ENCODE results near the gene RHBDL1.
A peak's percentile ranks its signal among the peaks of the same experiment; 100 is the strongest.

Gene RHBDL1

DNA sequence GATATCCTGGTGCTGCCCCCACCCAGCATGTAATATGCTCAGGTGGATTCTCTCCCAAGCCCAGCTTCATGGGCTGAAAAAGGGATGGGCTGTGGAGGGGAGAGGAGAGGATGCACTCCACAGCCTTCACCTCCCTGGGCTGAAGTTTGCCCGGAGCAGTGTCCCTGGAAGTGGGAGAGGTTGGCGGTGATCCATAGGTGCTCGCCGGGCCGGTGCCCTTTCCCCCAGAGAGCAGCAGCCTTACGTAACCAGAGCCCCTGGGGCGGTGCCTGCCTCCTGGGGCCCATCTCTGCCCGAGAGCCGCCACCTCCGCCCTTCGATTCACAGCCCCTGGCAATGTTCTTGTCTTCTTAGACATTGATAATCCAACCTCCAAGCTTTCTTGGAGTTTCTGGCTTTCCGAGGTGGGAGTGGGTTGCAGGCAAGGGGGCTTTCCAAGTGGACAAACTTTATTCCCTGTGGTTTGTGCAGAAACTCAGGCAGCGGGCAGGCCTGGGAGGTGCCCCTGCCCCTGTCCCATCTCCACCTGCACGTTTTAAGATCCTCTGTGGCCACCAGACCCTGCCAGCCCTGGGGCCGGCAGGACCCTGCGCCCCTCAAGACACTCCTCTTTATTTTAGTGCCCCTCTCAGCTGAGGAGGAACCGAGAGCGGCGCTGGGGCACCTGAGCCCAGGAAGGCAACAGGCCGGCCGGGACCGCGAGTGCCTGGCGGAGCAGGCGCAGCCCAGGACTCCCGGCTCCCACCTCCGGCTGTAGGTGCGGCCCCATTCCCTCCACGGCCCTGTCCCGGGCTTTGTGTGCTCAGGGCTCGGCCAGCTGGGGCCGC lies 29.4 kb upstream of the RHBDL1 start:
- H3K4me3 ChIP-seq (ENCODE audit: low read depth, low read length), result no peak overlapping the region
- H3K9ac ChIP-seq, result no peak overlapping the region
- TF ChIP-seq CTCF (IDR thresholded peaks at IDR 0.05), result no peak
- no peaks in the 10 kb centered on the region for H3K27me3 ChIP-seq (ENCODE audit: control insufficient read depth, insufficient read depth, low read length)
- H3K36me3 ChIP-seq (ENCODE audit: control insufficient read depth, insufficient read depth, low read length), result no peaks in the 10 kb centered on the region
- H3K9me3 ChIP-seq (ENCODE audit: control insufficient read depth, low read length), result no peaks in the 10 kb centered on the region
- no peak overlapping the region for H3K4me2 ChIP-seq (ENCODE audit: low read length)
- H3K27ac ChIP-seq, result peak overlapping the region; percentile 17
- peaks cover 46% of the 10 kb centered on the region for H3K4me1 ChIP-seq
- H3K79me2 ChIP-seq, result peaks cover 34% of the 10 kb centered on the region
- no peak overlapping the region for H2AFZ ChIP-seq

DNA sequence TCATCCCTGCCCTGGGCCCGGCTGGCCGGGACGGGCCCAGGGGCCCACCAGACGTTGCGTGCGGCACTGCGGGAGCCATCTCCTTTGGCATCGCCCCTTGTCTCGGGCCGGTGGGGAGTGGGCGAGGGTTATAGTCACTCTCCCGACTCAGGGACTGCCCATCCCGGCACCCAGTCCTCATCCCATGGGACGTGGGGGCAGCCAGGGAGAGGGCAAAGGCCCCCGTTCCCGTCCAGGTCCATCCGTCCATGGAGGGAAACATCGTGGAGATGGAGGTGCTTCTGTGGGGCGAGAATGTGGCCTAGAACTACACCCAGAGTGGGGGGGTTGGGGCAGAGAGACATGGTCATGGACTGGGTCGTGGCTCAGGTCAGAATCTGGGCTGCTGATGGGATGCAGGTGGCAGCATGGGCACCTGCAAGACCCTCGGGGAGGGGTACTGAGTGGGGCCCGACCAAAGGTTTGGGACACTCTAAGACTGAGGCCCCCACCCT lies 28.7 kb upstream of the RHBDL1 start:
- no peak for TF ChIP-seq CTCF (IDR thresholded peaks at IDR 0.05)
- Histone ChIP-seq H3K9ac (no peak overlapping the region), H3K4me2 (ENCODE audit: low read length) (no peak overlapping the region), H2AFZ (no peak overlapping the region), H3K36me3 (ENCODE audit: control insufficient read depth, insufficient read depth, low read length) (no peaks in the 10 kb centered on the region), H3K9me3 (ENCODE audit: control insufficient read depth, low read length) (no peaks in the 10 kb centered on the region), H3K4me1 (peaks cover 46% of the 10 kb centered on the region), H3K79me2 (peaks cover 34% of the 10 kb centered on the region), H3K27me3 (ENCODE audit: control insufficient read depth, insufficient read depth, low read length) (no peaks in the 10 kb centered on the region), H3K27ac (peak overlapping the region; percentile 17), H3K4me3 (ENCODE audit: low read depth, low read length) (no peak overlapping the region)

- Histone ChIP-seq H3K4me3 (ENCODE audit: low read depth, low read length) (no peak overlapping the region), H3K9ac (no peak overlapping the region), H3K79me2 (peaks cover 34% of the 10 kb centered on the region), H3K36me3 (ENCODE audit: control insufficient read depth, insufficient read depth, low read length) (no peaks in the 10 kb centered on the region), H3K9me3 (ENCODE audit: control insufficient read depth, low read length) (no peaks in the 10 kb centered on the region), H3K27ac (no peak overlapping the region), H3K27me3 (ENCODE audit: control insufficient read depth, insufficient read depth, low read length) (no peaks in the 10 kb centered on the region), H3K4me2 (ENCODE audit: low read length) (no peak overlapping the region), H2AFZ (no peak overlapping the region), H3K4me1 (peaks cover 46% of the 10 kb centered on the region)
- no peak for TF ChIP-seq CTCF (IDR thresholded peaks at IDR 0.05)
Measured at GRCh38 chr16:647173-647902, 28.1 kb upstream of the RHBDL1 start.

- TF ChIP-seq CTCF (IDR thresholded peaks at IDR 0.05), result peak; percentile 27
- Histone ChIP-seq H2AFZ (peak overlapping the region; percentile 82), H3K27ac (peak overlapping the region; percentile 80), H3K79me2 (peaks cover 27% of the 10 kb centered on the region), H3K4me2 (ENCODE audit: low read length) (peak overlapping the region; percentile 85), H3K4me3 (ENCODE audit: low read depth, low read length) (peak overlapping the region; percentile 53), H3K9ac (no peak overlapping the region), H3K4me1 (peaks cover 39% of the 10 kb centered on the region), H3K9me3 (ENCODE audit: control insufficient read depth, low read length) (no peaks in the 10 kb centered on the region), H3K27me3 (ENCODE audit: control insufficient read depth, insufficient read depth, low read length) (no peaks in the 10 kb centered on the region), H3K36me3 (ENCODE audit: control insufficient read depth, insufficient read depth, low read length) (no peaks in the 10 kb centered on the region)
Measured at GRCh38 chr16:648071-648780, 27.2 kb upstream of the RHBDL1 start.
